Measurements from ENCODE around the gene LIMS2.

The LIMS2 gene

GRCh38 chr2:127589358-127589757 is 86.0 kb downstream of the LIMS2 start:
- H3K27me3 ChIP-seq (ENCODE audit: low read depth, low read length), result no peaks in the 10 kb centered on the region
- H4K20me1 ChIP-seq (ENCODE audit: insufficient read depth, low read length), result no peaks in the 10 kb centered on the region
- no peak overlapping the region for H3K4me2 ChIP-seq (ENCODE audit: low read length)
- no peak overlapping the region for H3K4me3 ChIP-seq (ENCODE audit: low read length)
- H3K4me1 ChIP-seq (ENCODE audit: low read length), result peaks cover 3% of the 10 kb centered on the region; the same call in 1 of the 2 replicates
- H3K27ac ChIP-seq (ENCODE audit: low read length), result no peak overlapping the region
- no peak overlapping the region for H3K9ac ChIP-seq (ENCODE audit: low read length)
- no peaks in the 10 kb centered on the region for H3K9me3 ChIP-seq (ENCODE audit: insufficient read depth, low read length)
- H3K79me2 ChIP-seq (ENCODE audit: low read length), result no peaks in the 10 kb centered on the region
- H2AFZ ChIP-seq (ENCODE audit: low read depth, low read length), result no peak overlapping the region
- TF ChIP-seq CTCF (IDR thresholded peaks at IDR 0.05; ENCODE audit: low read depth, low read length), result no peak
- no peak for TF ChIP-seq EZH2phosphoT487 (IDR thresholded peaks at IDR 0.05; ENCODE audit: low read depth)
- H3K36me3 ChIP-seq (replicated peaks; ENCODE audit: low read depth, low read length), result no peaks in the 10 kb centered on the region

All from OCI-LY3 (cell line).